GM18873 (cell line): ENCODE data around the gene TGM4.

Source experiments
- ATAC-seq: cut with Tn5 transposase; IDR thresholded peaks from one replicate; pipeline ENCODE4 v1.9.1; 2021; ENCODE audit warnings: mild to moderate bottlenecking, moderate library complexity, moderate number of reproducible peaks; ENCODE audit not compliant: unreplicated experiment, low FRiP score

Gene TGM4

DNA sequence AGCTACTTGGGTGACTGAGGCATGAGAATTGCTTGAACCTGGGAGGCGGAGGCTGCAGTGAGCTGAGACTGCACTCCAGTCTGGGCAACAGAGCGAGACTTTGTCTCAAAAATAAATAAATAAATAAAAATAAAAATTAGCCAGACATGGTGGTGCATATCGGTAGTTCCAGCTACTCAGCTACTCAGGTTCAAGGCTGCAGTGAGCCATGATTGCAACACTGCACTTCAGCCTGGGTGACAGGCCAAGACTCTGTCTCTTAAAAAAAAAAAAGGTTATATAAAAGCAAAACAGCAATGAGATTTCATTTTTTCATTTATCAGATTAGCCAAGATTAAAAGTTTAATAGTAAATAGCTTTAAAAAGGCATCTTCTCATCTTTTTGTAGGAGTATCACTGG lies 2.9 kb downstream of the TGM4 start:
- no peak for ATAC-seq

GRCh38 chr3:44880284-44880683 lies 5.9 kb downstream of the TGM4 start:
- ATAC-seq = no peak

- ATAC-seq = no peak
These were observed 9.0 kb downstream of the TGM4 start for GRCh38 chr3:44883213-44883955.

DNA sequence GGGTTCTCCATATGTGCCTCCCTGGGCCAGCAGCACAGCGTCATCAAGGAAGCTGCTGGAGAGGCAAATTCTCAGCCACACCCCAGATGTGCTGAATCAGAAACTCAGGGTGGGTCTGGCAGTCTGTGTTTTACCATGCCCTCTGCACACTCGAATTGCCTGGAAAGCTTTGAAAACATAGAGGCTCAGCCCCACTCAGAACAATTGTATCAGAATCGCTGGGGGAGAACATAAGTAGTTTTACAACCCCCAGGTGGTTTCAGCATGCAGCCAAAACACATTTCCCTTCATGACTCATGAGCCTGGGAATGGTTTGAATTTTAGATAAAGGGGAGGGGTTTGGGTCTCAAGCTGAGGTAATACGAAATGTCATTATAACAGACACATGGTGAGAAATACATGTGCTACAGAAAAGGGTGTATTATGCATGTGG lies 9.6 kb downstream of the TGM4 start:
- ATAC-seq = no peak

DNA sequence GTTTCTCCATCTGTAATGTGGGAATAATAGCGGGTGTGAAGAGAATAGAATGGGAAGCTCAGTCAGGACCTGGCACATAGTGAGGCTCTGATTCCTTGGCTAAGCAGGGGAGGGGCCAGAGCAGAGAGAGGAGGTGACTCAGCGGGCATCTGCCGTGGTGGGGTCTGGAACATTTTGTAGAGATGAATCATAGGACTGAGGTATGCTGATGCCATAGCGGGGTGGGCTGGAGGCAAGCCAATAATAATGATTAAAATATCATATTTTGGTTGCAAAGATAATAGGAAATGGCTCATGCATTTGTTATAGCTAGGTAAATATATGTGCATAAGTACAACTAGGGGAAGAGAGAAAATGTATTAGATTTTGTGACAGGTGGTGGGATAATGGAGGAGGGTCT lies 11.2 kb downstream of the TGM4 start:
- ATAC-seq = no peak

GRCh38 chr3:44886561-44886960 lies 12.2 kb downstream of the TGM4 start:
- ATAC-seq = no peak

- no peak for ATAC-seq
These were observed 12.7 kb downstream of the TGM4 start for GRCh38 chr3:44887101-44887500.

GRCh38 chr3:44890258-44890657 lies 15.8 kb downstream of the TGM4 start:
- ATAC-seq = no peak

- ATAC-seq = no peak
These were observed 16.4 kb downstream of the TGM4 start for GRCh38 chr3:44890852-44891251.

GRCh38 chr3:44892689-44893088 lies 18.3 kb downstream of the TGM4 start:
- no peak for ATAC-seq

GRCh38 chr3:44893097-44893496 lies 18.7 kb downstream of the TGM4 start:
- ATAC-seq = no peak

DNA sequence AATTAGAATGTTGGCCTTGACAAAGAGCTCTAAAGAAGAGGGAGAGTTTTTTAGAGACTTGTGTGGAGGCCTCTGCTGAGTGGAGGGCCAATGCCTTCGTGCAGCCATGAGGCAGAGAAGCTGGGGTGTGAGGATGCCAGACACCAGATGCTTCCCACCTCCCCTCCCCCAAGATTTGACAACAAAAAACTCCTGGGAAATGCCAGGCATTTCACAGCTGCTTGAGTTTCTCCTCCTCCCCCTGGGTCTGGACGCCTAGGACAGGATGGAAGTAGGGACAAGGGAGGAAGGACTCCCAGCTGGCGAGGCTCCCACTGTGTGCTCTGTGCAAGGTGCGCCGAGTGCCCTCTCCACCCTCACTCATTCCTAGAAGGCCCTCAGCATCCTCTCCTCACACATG lies 20.1 kb downstream of the TGM4 start:
- ATAC-seq = no peak

DNA sequence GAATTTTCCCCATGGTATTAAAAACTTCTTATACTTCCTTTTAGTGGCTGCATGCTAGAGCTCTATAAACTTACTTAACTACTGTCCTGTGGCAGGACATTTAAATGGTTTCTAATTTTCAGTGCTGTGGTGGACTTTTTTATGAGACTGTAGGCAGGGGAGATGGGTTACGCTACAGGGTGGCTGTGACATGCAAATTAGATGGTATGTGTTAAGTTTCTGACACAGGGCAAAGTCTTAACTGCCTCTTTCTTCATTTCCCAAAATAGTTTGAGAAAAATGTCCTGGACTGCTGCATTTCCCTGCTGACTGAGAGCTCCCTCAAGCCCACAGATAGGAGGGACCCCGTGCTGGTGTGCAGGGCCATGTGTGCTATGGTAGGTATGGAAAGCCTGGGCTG lies 22.0 kb downstream of the TGM4 start:
- ATAC-seq = no peak

GRCh38 chr3:44899683-44900367 lies 25.4 kb downstream of the TGM4 start:
- ATAC-seq = no peak

DNA sequence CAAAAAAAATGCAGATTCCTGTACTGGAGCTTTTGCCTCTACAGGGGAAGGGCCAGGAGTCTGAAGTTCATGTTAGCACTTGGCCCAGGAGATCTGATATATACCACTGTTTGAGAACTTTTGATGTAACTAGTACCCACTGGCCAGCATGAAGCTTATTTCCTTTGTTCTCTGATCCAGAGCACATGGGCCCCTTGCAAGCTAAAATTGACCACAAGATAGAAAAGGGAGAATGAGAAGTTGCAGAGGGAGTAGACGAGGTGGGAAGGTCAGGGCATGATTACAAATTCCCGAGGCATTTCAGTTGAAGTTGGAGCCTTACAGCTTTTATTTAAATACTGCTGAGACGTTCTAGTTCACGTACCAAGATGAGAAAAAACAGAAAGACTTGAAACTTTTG lies 28.2 kb downstream of the TGM4 start:
- ATAC-seq = no peak

- no peak for ATAC-seq
These were observed 28.9 kb downstream of the TGM4 start for GRCh38 chr3:44903314-44903713.

DNA sequence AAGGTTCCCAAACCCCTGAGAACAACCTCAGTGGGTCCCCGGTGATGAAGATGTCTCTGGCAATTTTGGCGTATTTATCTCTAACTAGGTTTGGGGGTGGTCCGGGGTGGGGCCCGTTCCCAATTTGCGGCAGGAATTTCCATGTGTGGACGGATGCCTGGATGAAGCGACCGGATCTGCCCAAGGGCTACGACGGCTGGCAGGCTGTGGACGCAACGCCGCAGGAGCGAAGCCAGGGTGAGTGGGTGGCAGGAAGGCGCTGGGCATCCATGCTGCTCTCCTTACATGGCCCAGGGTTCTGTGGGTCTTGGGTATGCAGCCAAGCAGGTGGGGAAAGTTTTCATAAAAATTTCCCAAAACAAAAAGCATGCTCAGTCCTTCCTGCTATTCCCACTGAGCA lies 29.3 kb downstream of the TGM4 start:
- ATAC-seq = no peak

DNA sequence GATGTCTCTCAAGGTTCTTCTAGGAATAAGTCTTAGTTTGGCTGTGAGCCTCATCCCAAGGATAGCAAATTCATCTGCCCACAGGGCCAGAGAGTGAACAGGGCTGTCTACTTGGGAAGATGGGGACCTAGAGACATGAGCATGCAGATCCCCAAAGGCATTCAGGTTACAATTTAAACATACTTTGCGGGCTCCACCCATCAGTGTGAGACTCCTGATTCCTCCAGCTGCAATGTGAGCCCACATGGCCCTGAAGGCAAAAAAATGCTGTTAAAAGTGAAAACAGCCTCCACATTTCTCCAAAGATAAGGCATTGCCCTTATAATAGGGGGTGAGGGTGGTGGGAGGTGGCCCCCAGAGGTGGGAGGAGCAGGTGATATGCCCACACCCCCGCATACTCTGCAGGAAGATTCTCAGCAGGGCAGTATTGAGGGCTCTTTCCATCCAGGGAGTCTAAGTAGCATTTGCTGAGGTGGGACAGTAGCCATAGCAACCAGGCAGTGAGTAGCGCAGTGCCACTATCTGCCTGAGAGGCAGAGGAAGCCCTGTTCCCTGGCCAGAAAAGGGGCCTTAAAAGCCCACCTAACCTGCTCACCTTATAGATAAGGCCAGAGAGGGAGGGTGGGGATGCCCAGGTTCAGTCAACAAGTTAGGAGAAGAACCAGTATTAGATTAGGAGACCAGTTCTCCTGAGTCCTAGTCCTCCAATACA lies 31.2 kb downstream of the TGM4 start:
- no peak for ATAC-seq

DNA sequence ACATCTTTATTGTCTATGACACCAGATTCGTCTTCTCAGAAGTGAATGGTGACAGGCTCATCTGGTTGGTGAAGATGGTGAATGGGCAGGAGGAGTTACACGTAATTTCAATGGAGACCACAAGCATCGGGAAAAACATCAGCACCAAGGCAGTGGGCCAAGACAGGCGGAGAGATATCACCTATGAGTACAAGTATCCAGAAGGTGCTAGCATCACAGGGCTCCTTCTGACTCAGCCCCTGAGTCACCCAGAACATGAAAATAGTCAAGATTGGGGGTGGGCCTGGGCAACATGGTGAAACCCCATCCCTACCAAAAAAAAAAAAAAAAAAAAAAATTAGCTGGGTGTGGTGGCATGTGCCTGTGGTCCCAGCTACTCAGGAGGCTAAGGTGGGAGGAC lies 32.6 kb downstream of the TGM4 start:
- ATAC-seq = no peak

DNA sequence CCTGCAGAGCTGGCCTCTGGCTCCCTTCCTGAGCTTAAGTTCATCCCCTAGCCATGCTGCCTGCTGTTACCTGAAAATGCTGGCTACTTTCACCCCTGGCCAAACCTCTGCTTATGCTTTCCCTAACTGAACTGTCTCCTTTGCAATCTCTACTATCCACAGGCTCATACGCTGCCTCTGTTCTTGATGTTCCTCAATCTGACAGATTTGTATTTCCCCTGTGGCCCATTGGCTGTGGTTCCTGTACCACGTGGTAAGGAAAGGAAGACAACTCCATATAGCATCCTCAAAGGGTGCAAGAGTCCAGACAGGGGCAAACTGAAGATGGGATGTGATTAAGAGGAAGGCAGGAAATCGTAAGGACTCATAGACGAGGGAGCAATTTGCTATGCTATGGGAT lies 33.2 kb downstream of the TGM4 start:
- ATAC-seq = no peak

GRCh38 chr3:44909063-44909462 lies 34.7 kb downstream of the TGM4 start:
- no peak for ATAC-seq

DNA sequence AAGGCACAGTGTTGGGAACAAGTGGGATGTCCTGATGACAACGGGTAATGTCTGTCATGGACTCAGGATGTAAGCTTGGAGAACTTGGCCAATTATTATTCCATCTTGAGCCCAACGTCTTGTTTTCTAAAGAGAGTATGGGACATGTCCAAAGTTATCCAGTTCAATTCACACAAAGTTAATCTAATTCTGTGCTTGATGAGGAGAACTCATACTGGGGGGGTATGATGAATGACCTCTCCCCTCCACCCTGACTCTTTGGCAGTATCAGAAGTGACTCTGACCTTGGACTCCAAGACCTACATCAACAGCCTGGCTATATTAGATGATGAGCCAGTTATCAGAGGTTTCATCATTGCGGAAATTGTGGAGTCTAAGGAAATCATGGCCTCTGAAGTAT lies 36.3 kb downstream of the TGM4 start:
- no peak for ATAC-seq
